Heart left ventricle (tissue), 13 donors: ENCODE data around the gene SIN3B.

Source experiments
- POLR2A ChIP-seq, 2 donors: fragments of 450-650 bp; IDR thresholded peaks; one replicate each; pipeline ENCODE4 v1.6.1; 2017; ENCODE audit warnings: antibody characterized with exemption in 2 of 2, mild to moderate bottlenecking in 2 of 2, moderate library complexity in 2 of 2
- TF ChIP-seq, protein P1 (sequence below), 12 donors: fragments of 200-600 bp; sonication (generic) in 4 of 12; IDR thresholded peaks; one replicate each; pipeline versions ENCODE4 v1.5.0 to v1.8.0; 2018 to 2022; ENCODE audit warnings: antibody characterized with exemption in 12 of 12, mild to moderate bottlenecking in 5 of 12
- donor health status: ischemic (EF 13 %, LVEDD 7.1; RV severe dilation, severe dysfunction).
- donor health status: DM: no; HTN: yes; CAD: no.
- donor health status: DM: no; HTN: no; CAD: no.
- donor health status: ischemic (EF 25% LVEDD 6.9; RV normal size, moderate dysfunction).
- donor health status: ischemic (EF 25% LVEDD 5.7; RV mildly dilated, moderate dysfunction).
- donor health status: ischemic (EF 35%, LVEDD 5.7; RV mildly dilated, moderate dysfunction).
- donor health status: nonischemic (EF 11% LVEDD 7.7; RV severe dilation, severe dysfunction).
- donor health status: DM: yes; HTN: yes; CAD: no.
- donor health status: PGD.
- donor health status: ischemic (EF 29% LVEDD 5.4; RV normal size, mild dysfunction).
- donor health status: nonischemic (EF 23%, LVEDD 6.1; RV moderate dilation, normal function).

DNA sequence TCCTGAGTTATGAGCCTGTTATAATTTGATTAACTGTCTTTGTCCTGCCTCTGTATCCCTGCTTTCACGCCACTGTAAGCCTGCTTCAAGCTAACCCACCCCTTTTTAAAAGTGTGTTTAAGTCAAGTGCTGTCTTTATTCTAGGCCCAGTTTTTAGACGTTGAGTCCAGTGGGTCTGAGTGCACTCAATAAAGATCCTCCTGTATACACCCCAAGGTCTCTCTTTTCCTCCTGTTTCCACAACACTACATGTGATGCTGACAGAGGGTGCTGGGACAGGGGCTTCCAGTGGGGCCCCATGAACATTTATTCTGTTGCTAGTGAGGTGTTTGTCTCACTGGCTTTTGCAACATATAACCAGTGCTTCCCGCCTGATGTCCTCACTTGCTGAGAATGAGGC lies 52.9 kb downstream of the SIN3B start:
- TF ChIP-seq, protein P1, sequence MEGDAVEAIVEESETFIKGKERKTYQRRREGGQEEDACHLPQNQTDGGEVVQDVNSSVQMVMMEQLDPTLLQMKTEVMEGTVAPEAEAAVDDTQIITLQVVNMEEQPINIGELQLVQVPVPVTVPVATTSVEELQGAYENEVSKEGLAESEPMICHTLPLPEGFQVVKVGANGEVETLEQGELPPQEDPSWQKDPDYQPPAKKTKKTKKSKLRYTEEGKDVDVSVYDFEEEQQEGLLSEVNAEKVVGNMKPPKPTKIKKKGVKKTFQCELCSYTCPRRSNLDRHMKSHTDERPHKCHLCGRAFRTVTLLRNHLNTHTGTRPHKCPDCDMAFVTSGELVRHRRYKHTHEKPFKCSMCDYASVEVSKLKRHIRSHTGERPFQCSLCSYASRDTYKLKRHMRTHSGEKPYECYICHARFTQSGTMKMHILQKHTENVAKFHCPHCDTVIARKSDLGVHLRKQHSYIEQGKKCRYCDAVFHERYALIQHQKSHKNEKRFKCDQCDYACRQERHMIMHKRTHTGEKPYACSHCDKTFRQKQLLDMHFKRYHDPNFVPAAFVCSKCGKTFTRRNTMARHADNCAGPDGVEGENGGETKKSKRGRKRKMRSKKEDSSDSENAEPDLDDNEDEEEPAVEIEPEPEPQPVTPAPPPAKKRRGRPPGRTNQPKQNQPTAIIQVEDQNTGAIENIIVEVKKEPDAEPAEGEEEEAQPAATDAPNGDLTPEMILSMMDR (IDR thresholded peaks at IDR 0.05) = no peak
- no peak for TF ChIP-seq POLR2A (IDR thresholded peaks at IDR 0.05)
